Esophagus muscularis mucosa (tissue), 4 donors: Measurements from ENCODE around the gene LYPLAL1. TPM values are rescaled to one million over a fixed set of nuclear protein-coding genes. Genes with fewer than 3 reads are reported as not detected.

Experiments used
- DNase-seq: peaks from one replicate; pipeline ENCODE4 v3.0.0-alpha.2; 2017; ENCODE audit errors: extremely low spot score
- H3K27ac ChIP-seq, 4 donors: fragments of 200-600 bp; sonication (generic); replicated peaks in 1 of 4; 1 replicate in 3 of 4; 2 replicates in 1 of 4; pipeline ENCODE4 v1.5.1; 2016 to 2019; ENCODE audit warnings: mild to moderate bottlenecking in 1 of 4
- H3K27me3 ChIP-seq, 4 donors: fragments of 200-600 bp; sonication (generic); one replicate each; pipeline versions ENCODE4 v1.5.1 to v1.6.0; 2016 to 2019
- H3K36me3 ChIP-seq, 4 donors: fragments of 200-600 bp; sonication (generic); one replicate each; pipeline ENCODE4 v1.5.1; 2016 to 2019
- H3K4me1 ChIP-seq, 4 donors: fragments of 200-600 bp; sonication (generic); one replicate each; pipeline ENCODE4 v1.5.1; 2016 to 2019
- H3K4me3 ChIP-seq, 4 donors: fragments of 200-600 bp; sonication (generic); 1 replicate in 2 of 4; 2 replicates in 2 of 4; pipeline ENCODE4 v1.5.1; 2016 to 2019; ENCODE audit warnings: mild to moderate bottlenecking in 4 of 4, moderate library complexity in 1 of 4
- H3K9me3 ChIP-seq, 4 donors: fragments of 200-600 bp; sonication (generic); 1 replicate in 3 of 4; 2 replicates in 1 of 4; pipeline ENCODE4 v1.5.1; 2016 to 2019
- EP300 ChIP-seq: sonication (generic); formaldehyde crosslinking; IDR thresholded peaks from one replicate; pipeline ENCODE4 v1.6.1; 2017; ENCODE audit warnings: antibody characterized with exemption
- POLR2A ChIP-seq: fragments of 450-650 bp; IDR thresholded peaks from one replicate; pipeline ENCODE4 v1.6.1; 2017; ENCODE audit warnings: antibody characterized with exemption, moderate library complexity, mild to moderate bottlenecking, low read depth
- POLR2AphosphoS5 ChIP-seq, 2 donors: sonication (generic); formaldehyde crosslinking; IDR thresholded peaks; one replicate each; pipeline ENCODE4 v1.6.1; 2017; ENCODE audit warnings: antibody characterized with exemption in 2 of 2
- WGBS: methylation state at CpG from one replicate; pipeline ENCODE4 v1.1.5; 2018; 5-methylcytosine and 5-hydroxymethylcytosine counted together
- intact Hi-C: fragments of 100-400 bp; cut with DNase I; formaldehyde crosslinking; loops from one replicate; pipeline ENCODE4 v1.15.1; 2023
- total RNA-seq, 4 donors: library from RNA; depleted of rRNA; stranded (reverse); fragments of >200 nt; gene quantifications; one replicate each; pipeline versions ENCODE4 v1.1.0 to v1.2.1, GENCODE V29; 2016
- TF ChIP-seq, protein P1 (sequence below), 3 experiments: fragments of 200-600 bp in 2 of 3; fragments of 450-650 bp in 1 of 3; sonication (generic) in 2 of 3; IDR thresholded peaks; one replicate each; pipeline ENCODE4 v1.5.1; 2017 to 2019; ENCODE audit warnings: antibody characterized with exemption in 3 of 3, mild to moderate bottlenecking in 2 of 3, moderate library complexity in 1 of 3

The LYPLAL1 gene
- total RNA-seq, 4 donors from 2014 or later, result 13.8 to 21.6 (median 16.9) TPM

- intact Hi-C loops, result no loop called here
- Histone ChIP-seq H3K4me3 (no peak overlapping the region), H3K9me3 (no peaks in the 10 kb centered on the region), H3K36me3 (no peaks in the 10 kb centered on the region), H3K27ac (no peak overlapping the region), H3K4me1 (no peaks in the 10 kb centered on the region), H3K27me3 (no peaks in the 10 kb centered on the region)
- no peak for DNase-seq
- TF ChIP-seq POLR2AphosphoS5 (IDR thresholded peaks at IDR 0.05), result no peak
- WGBS, result 72% methylated on average over 4 of the region's 4 CpGs
Observed at GRCh38 chr1:219159946-219160645, 13.6 kb upstream of the LYPLAL1 start.

- H3K4me3 ChIP-seq, result no peak overlapping the region
- H3K9me3 ChIP-seq, result no peaks in the 10 kb centered on the region
- 81% methylated on average over 2 of the region's 2 CpGs for WGBS
- intact Hi-C loops, result no loop called here
- no peaks in the 10 kb centered on the region for H3K36me3 ChIP-seq
- TF ChIP-seq POLR2A (no peak), POLR2AphosphoS5 (IDR thresholded peaks at IDR 0.05) (no peak), EP300 (no peak)
- TF ChIP-seq, protein P1, sequence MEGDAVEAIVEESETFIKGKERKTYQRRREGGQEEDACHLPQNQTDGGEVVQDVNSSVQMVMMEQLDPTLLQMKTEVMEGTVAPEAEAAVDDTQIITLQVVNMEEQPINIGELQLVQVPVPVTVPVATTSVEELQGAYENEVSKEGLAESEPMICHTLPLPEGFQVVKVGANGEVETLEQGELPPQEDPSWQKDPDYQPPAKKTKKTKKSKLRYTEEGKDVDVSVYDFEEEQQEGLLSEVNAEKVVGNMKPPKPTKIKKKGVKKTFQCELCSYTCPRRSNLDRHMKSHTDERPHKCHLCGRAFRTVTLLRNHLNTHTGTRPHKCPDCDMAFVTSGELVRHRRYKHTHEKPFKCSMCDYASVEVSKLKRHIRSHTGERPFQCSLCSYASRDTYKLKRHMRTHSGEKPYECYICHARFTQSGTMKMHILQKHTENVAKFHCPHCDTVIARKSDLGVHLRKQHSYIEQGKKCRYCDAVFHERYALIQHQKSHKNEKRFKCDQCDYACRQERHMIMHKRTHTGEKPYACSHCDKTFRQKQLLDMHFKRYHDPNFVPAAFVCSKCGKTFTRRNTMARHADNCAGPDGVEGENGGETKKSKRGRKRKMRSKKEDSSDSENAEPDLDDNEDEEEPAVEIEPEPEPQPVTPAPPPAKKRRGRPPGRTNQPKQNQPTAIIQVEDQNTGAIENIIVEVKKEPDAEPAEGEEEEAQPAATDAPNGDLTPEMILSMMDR (IDR thresholded peaks at IDR 0.05), result no peak
- DNase-seq, result no peak
- H3K4me1 ChIP-seq, result no peaks in the 10 kb centered on the region
- no peaks in the 10 kb centered on the region for H3K27me3 ChIP-seq
- H3K27ac ChIP-seq, result no peak overlapping the region
Observed at GRCh38 chr1:219160967-219161366, 12.7 kb upstream of the LYPLAL1 start.

DNA sequence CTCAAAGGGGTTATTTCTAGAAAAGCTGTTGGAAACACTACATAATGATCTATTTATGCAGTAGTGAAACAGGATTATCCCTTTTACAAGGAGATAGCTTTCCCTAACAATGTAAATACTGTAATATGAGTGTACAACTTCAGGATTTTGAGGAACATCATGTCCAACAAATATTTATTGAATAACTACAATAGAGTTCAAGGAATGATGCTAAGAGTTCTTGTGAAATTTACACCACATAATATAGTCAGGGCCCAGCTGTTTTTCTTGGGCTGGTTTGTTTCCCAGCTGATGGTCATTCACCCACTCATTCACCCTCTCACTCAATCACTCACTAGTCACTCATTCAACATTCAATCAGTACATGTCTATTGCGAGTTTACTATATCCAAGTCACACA, 12.3 kb upstream of the LYPLAL1 start:
- no peak for DNase-seq
- no peak for TF ChIP-seq EP300
- TF ChIP-seq POLR2A, result no peak
- TF ChIP-seq, protein P1 (IDR thresholded peaks at IDR 0.05), result no peak
- no peak for TF ChIP-seq POLR2AphosphoS5 (IDR thresholded peaks at IDR 0.05)
- 86% methylated on average over 1 of the region's 1 CpG for WGBS
- Histone ChIP-seq H3K4me3 (no peak overlapping the region), H3K27ac (no peak overlapping the region), H3K4me1 (no peaks in the 10 kb centered on the region), H3K9me3 (no peaks in the 10 kb centered on the region), H3K36me3 (no peaks in the 10 kb centered on the region), H3K27me3 (no peaks in the 10 kb centered on the region)
- intact Hi-C loops, result no loop called here

DNA sequence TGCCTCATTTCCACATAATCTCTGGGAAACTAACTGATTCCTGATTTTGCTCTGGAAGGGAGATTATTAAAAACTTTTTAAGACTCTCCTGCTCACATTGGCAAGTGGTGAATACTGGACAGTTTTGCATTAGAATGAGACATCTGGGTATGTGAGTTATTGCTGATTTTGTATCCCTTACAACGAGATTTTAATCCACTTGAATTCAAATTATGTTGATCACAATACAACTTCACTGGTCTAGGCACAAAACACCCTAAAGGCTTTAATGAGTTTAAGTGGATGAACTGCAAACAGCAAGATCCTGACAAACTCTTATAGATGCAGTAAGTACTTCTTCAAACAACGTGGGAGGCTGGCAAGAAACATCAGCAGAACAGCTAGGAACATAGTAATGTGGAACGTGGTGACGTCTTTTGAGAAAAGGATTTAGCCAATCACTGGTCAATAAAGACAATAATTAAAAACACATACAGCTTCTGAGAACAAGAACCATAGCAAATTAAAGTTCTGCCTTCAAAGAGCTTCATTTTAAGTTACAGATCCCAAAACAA, 10.2 kb upstream of the LYPLAL1 start:
- TF ChIP-seq EP300 (no peak), POLR2A (no peak), POLR2AphosphoS5 (IDR thresholded peaks at IDR 0.05) (no peak)
- TF ChIP-seq, protein P1 (IDR thresholded peaks at IDR 0.05), result no peak
- Histone ChIP-seq H3K4me1 (no peaks in the 10 kb centered on the region), H3K27ac (no peak overlapping the region), H3K27me3 (no peaks in the 10 kb centered on the region), H3K9me3 (no peaks in the 10 kb centered on the region), H3K36me3 (no peaks in the 10 kb centered on the region), H3K4me3 (no peak overlapping the region)
- 95% methylated on average over 4 of the region's 4 CpGs for WGBS
- intact Hi-C loops, result no loop called here
- no peak for DNase-seq

GRCh38 chr1:219171192-219171935, 2.3 kb upstream of the LYPLAL1 start:
- TF ChIP-seq EP300 (no peak), POLR2AphosphoS5 (IDR thresholded peaks at IDR 0.05) (no peak), POLR2A (no peak)
- TF ChIP-seq, protein P1 (IDR thresholded peaks at IDR 0.05), result no peak
- intact Hi-C loops, result loop anchor here (10.0 kb wide), 1 partner anchor 827 kb away; the partner anchor contains the start of gene TGFB2
- H3K9me3 ChIP-seq, result no peaks in the 10 kb centered on the region
- no peaks in the 10 kb centered on the region for H3K27me3 ChIP-seq
- WGBS, result 100% methylated on average over 1 of the region's 1 CpG
- no peak overlapping the region for H3K27ac ChIP-seq
- no peaks in the 10 kb centered on the region for H3K36me3 ChIP-seq
- H3K4me3 ChIP-seq, result no peak overlapping the region
- no peak for DNase-seq
- peaks cover 7 to 28% (median 21%) of the 10 kb centered on the region in 4 donors for H3K4me1 ChIP-seq
